ENCODE results near the gene HAGH.

The HAGH gene

GRCh38 chr16:1763521-1764511 is 62.8 kb downstream of the HAGH start:
- Histone ChIP-seq H3K27ac (ENCODE audit: low read depth, low read length) (no peak overlapping the region), H2BK120ac (ENCODE audit: insufficient read depth, low read length, poor library complexity) (no peak overlapping the region), H3K23ac (ENCODE audit: low read length) (no peak overlapping the region), H2BK12ac (ENCODE audit: low read length) (no peak overlapping the region), H2AFZ (ENCODE audit: insufficient read depth, low read length, poor library complexity) (no peak overlapping the region), H2BK5ac (ENCODE audit: low read depth, low read length, poor library complexity) (no peak overlapping the region), H4K91ac (ENCODE audit: low read depth, low read length) (no peak overlapping the region), H3K79me2 (ENCODE audit: control insufficient read depth, insufficient read depth, low read length, poor library complexity) (no peaks in the 10 kb centered on the region), H3K36me3 (ENCODE audit: control insufficient read depth in 1 of 2, insufficient read depth in 2 of 2, low read length in 2 of 2) (peaks cover 78 to 82% of the 10 kb centered on the region in 2 experiments), H3K4me2 (ENCODE audit: low read length) (peak overlapping the region; percentile 27), H2AK5ac (ENCODE audit: low read length) (no peak overlapping the region), H4K12ac (ENCODE audit: low read depth, low read length) (no peak overlapping the region), H3K4me3 (ENCODE audit: low read depth, low read length) (peak overlapping the region; percentile 20), H3K14ac (ENCODE audit: low read length) (no peak overlapping the region), H3K4ac (ENCODE audit: low read depth, low read length) (no peak overlapping the region), H3K18ac (ENCODE audit: low read length) (no peak overlapping the region), H3K79me1 (ENCODE audit: low read length) (no peaks in the 10 kb centered on the region), H3K4me1 (ENCODE audit: control insufficient read depth in 1 of 2, insufficient read depth in 2 of 2, low read length in 2 of 2) (no peaks in the 10 kb centered on the region), H3K27me3 (ENCODE audit: insufficient read depth, low read length) (no peaks in the 10 kb centered on the region), H3K9me3 (ENCODE audit: insufficient read depth, low read depth, low read length) (peaks cover 2% of the 10 kb centered on the region), H4K8ac (ENCODE audit: low read depth, low read length) (no peak overlapping the region), H3K9ac (ENCODE audit: low read length) (no peak overlapping the region)
- DNase-seq: peak; percentile 52 to 61
- WGBS (ENCODE audit: extremely low coverage, insufficient coverage, insufficient read length): no CpG with 5 or more reads among the region's 81 CpGs

GRCh38 chr16:1762879-1763520 is 63.6 kb downstream of the HAGH start:
- Histone ChIP-seq H2AK5ac (ENCODE audit: low read length) (no peak overlapping the region), H3K27me3 (ENCODE audit: insufficient read depth, low read length) (no peaks in the 10 kb centered on the region), H3K9ac (ENCODE audit: low read length) (no peak overlapping the region), H4K8ac (ENCODE audit: low read depth, low read length) (no peak overlapping the region), H3K4me1 (ENCODE audit: control insufficient read depth in 1 of 2, insufficient read depth in 2 of 2, low read length in 2 of 2) (no peaks in the 10 kb centered on the region), H3K18ac (ENCODE audit: low read length) (no peak overlapping the region), H2BK5ac (ENCODE audit: low read depth, low read length, poor library complexity) (no peak overlapping the region), H4K91ac (ENCODE audit: low read depth, low read length) (no peak overlapping the region), H3K36me3 (ENCODE audit: control insufficient read depth in 1 of 2, insufficient read depth in 2 of 2, low read length in 2 of 2) (peaks cover 70 to 77% of the 10 kb centered on the region in 2 experiments), H3K9me3 (ENCODE audit: insufficient read depth, low read depth, low read length) (peaks cover 2% of the 10 kb centered on the region), H3K4me3 (ENCODE audit: low read depth, low read length) (no peak overlapping the region), H3K79me2 (ENCODE audit: control insufficient read depth, insufficient read depth, low read length, poor library complexity) (no peaks in the 10 kb centered on the region), H2BK12ac (ENCODE audit: low read length) (no peak overlapping the region), H4K12ac (ENCODE audit: low read depth, low read length) (no peak overlapping the region), H3K23ac (ENCODE audit: low read length) (no peak overlapping the region), H2BK120ac (ENCODE audit: insufficient read depth, low read length, poor library complexity) (no peak overlapping the region), H3K27ac (ENCODE audit: low read depth, low read length) (no peak overlapping the region), H3K4me2 (ENCODE audit: low read length) (no peak overlapping the region), H3K4ac (ENCODE audit: low read depth, low read length) (no peak overlapping the region), H2AFZ (ENCODE audit: insufficient read depth, low read length, poor library complexity) (no peak overlapping the region), H3K14ac (ENCODE audit: low read length) (no peak overlapping the region), H3K79me1 (ENCODE audit: low read length) (no peaks in the 10 kb centered on the region)
- no CpG with 5 or more reads among the region's 24 CpGs for WGBS (ENCODE audit: extremely low coverage, insufficient coverage, insufficient read length)
- no peak for DNase-seq

- Histone ChIP-seq H4K91ac (ENCODE audit: low read depth, low read length) (no peak overlapping the region), H3K18ac (ENCODE audit: low read length) (no peak overlapping the region), H3K79me2 (ENCODE audit: control insufficient read depth, insufficient read depth, low read length, poor library complexity) (no peaks in the 10 kb centered on the region), H3K9ac (ENCODE audit: low read length) (no peak overlapping the region), H4K12ac (ENCODE audit: low read depth, low read length) (no peak overlapping the region), H3K27ac (ENCODE audit: low read depth, low read length) (no peak overlapping the region), H3K9me3 (ENCODE audit: insufficient read depth, low read depth, low read length) (peaks cover 2% of the 10 kb centered on the region), H3K14ac (ENCODE audit: low read length) (no peak overlapping the region), H3K4me1 (ENCODE audit: control insufficient read depth in 1 of 2, insufficient read depth in 2 of 2, low read length in 2 of 2) (no peaks in the 10 kb centered on the region), H2BK5ac (ENCODE audit: low read depth, low read length, poor library complexity) (no peak overlapping the region), H4K8ac (ENCODE audit: low read depth, low read length) (no peak overlapping the region), H3K36me3 (ENCODE audit: control insufficient read depth in 1 of 2, insufficient read depth in 2 of 2, low read length in 2 of 2) (peaks cover 68 to 76% of the 10 kb centered on the region in 2 experiments), H3K4me2 (ENCODE audit: low read length) (no peak overlapping the region), H2AK5ac (ENCODE audit: low read length) (no peak overlapping the region), H2AFZ (ENCODE audit: insufficient read depth, low read length, poor library complexity) (no peak overlapping the region), H2BK120ac (ENCODE audit: insufficient read depth, low read length, poor library complexity) (no peak overlapping the region), H2BK12ac (ENCODE audit: low read length) (no peak overlapping the region), H3K23ac (ENCODE audit: low read length) (no peak overlapping the region), H3K4me3 (ENCODE audit: low read depth, low read length) (no peak overlapping the region), H3K79me1 (ENCODE audit: low read length) (no peaks in the 10 kb centered on the region), H3K4ac (ENCODE audit: low read depth, low read length) (no peak overlapping the region), H3K27me3 (ENCODE audit: insufficient read depth, low read length) (no peaks in the 10 kb centered on the region)
- DNase-seq: no peak
- no CpG with 5 or more reads among the region's 30 CpGs for WGBS (ENCODE audit: extremely low coverage, insufficient coverage, insufficient read length)
These were observed 64.3 kb downstream of the HAGH start for GRCh38 chr16:1762196-1762878.

- H4K91ac ChIP-seq (ENCODE audit: low read depth, low read length): no peak overlapping the region
- H3K23ac ChIP-seq (ENCODE audit: low read length): no peak overlapping the region
- peaks cover 2% of the 10 kb centered on the region for H3K9me3 ChIP-seq (ENCODE audit: insufficient read depth, low read depth, low read length)
- H3K18ac ChIP-seq (ENCODE audit: low read length): no peak overlapping the region
- no peak overlapping the region for H3K4me2 ChIP-seq (ENCODE audit: low read length)
- H3K27me3 ChIP-seq (ENCODE audit: insufficient read depth, low read length): no peaks in the 10 kb centered on the region
- no peak overlapping the region for H4K12ac ChIP-seq (ENCODE audit: low read depth, low read length)
- H3K4me3 ChIP-seq (ENCODE audit: low read depth, low read length): no peak overlapping the region
- DNase-seq: no peak
- H3K9ac ChIP-seq (ENCODE audit: low read length): no peak overlapping the region
- H4K8ac ChIP-seq (ENCODE audit: low read depth, low read length): no peak overlapping the region
- no peak overlapping the region for H2BK5ac ChIP-seq (ENCODE audit: low read depth, low read length, poor library complexity)
- H3K14ac ChIP-seq (ENCODE audit: low read length): no peak overlapping the region
- no peak overlapping the region for H2BK120ac ChIP-seq (ENCODE audit: insufficient read depth, low read length, poor library complexity)
- no peaks in the 10 kb centered on the region for H3K4me1 ChIP-seq (ENCODE audit: control insufficient read depth in 1 of 2, insufficient read depth in 2 of 2, low read length in 2 of 2)
- no peak overlapping the region for H2AK5ac ChIP-seq (ENCODE audit: low read length)
- H3K79me1 ChIP-seq (ENCODE audit: low read length): no peaks in the 10 kb centered on the region
- H3K79me2 ChIP-seq (ENCODE audit: control insufficient read depth, insufficient read depth, low read length, poor library complexity): no peaks in the 10 kb centered on the region
- H3K4ac ChIP-seq (ENCODE audit: low read depth, low read length): no peak overlapping the region
- no peak overlapping the region for H2BK12ac ChIP-seq (ENCODE audit: low read length)
- no peak overlapping the region for H3K27ac ChIP-seq (ENCODE audit: low read depth, low read length)
- H2AFZ ChIP-seq (ENCODE audit: insufficient read depth, low read length, poor library complexity): no peak overlapping the region
- H3K36me3 ChIP-seq (ENCODE audit: control insufficient read depth in 1 of 2, insufficient read depth in 2 of 2, low read length in 2 of 2): peaks cover 63 to 70% of the 10 kb centered on the region in 2 experiments
- WGBS (ENCODE audit: extremely low coverage, insufficient coverage, insufficient read length): no CpG with 5 or more reads among the region's 15 CpGs
These were observed 64.9 kb downstream of the HAGH start for GRCh38 chr16:1761751-1762150.
